GM19023 (cell line): ENCODE data around the gene TDRD3.

Source experiments
- ATAC-seq: cut with Tn5 transposase; IDR thresholded peaks from one replicate; pipeline ENCODE4 v1.9.1; 2021; ENCODE audit warnings: mild to moderate bottlenecking, moderate library complexity; ENCODE audit not compliant: unreplicated experiment

TDRD3 gene

DNA sequence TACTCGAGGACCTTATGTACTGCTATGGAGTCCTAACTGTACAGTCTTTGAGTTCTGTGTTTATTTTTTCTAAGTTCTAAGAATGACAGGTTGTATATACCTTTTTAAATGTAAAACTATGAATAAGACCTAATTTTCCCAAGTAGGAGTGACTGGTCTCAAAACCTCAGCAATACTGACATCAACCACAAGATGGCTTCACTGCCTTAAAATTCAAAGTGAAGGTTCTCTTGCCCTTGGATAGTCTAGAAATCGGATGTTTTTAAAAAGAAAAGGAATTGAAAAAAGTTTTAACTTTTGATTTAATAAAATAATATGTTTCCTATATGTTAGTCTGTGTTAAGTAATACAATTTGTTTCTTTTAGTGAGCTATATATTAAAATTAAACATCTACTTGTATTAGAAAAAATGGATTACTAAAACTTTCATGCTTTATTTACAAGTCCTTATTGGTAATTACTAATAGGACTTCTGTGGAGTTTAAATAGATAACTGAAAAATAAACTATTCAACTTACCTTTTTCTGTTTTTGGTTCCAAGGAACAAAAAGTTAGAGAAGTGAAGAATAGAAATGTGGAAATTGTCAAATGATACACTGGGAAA is 52.0 kb downstream of the TDRD3 start:
- ATAC-seq = no peak

DNA sequence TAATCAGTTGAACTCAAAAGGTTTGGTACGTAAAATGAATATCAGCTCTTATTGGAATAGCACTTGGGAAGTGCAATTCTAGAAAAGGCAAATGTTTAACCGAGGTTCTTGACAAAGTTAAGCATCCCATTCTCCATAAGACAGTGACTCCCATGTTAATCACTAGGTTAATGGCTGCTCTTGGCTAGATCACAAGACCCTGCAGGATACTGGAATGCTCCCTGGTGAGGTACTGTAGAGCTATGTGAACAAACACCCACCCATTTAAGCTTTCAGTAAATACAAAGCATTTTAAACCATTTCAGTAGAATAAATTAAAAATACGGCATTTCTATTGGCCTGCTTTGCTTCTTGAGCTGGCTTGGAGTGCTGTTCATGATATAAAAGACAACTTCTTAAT is 56.5 kb downstream of the TDRD3 start:
- ATAC-seq = no peak

DNA sequence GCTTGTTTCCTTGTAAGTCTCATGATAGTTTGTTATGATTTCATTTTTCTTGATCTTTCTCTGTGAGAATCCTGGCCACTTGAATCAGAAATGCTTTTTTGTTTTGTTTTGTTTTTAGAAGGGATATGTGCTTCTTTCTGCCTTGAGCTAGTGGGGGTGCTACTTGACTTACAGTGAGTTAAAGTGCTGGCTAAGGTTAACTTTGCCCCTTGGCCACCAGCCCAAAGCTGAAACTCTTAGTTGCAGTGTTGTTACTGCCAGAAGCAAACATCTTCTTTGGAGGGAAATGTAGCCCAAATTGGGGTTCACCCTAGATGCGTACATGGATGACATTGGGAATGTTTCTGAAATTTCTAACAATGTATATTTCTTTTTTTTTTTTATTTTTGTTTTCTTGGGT is 57.4 kb downstream of the TDRD3 start:
- ATAC-seq = no peak

DNA sequence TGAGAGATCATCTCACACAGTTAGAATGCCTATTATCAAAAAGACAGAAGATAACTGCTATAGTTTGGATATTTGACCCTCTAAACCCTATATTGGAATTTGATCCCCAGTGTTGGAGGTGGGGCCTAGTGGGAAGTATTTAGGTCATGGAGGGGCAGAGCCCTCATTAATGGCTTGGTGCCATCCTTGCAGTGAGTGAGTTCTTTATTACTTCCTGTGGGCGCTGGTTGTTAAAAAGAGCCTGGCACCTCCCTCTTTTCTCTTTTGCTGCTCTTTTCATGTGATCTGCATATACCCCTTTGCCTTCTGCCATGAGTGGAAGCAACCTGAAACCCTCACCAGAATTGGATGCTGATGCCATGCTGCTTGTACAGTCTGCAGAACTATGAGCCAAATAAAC is 66.8 kb downstream of the TDRD3 start:
- no peak for ATAC-seq

DNA sequence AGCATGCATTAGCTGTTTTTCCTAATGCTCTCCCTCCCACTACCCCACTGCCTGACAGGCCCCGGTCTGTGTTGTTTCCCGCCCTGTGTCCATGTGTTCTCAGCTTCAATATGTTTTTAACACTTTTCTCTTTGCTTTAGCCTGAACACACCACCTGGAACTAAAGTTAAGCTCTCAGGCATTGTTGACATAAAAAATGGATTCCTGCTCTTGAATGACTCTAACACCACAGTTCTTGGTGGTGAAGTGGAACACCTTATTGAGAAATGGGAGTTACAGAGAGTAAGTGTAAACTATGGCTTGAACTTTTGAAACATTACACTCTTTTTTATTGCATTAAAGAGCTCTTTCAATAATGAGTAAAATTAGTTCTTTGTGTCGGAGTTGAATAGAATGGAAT is 70.1 kb downstream of the TDRD3 start:
- ATAC-seq = no peak

DNA sequence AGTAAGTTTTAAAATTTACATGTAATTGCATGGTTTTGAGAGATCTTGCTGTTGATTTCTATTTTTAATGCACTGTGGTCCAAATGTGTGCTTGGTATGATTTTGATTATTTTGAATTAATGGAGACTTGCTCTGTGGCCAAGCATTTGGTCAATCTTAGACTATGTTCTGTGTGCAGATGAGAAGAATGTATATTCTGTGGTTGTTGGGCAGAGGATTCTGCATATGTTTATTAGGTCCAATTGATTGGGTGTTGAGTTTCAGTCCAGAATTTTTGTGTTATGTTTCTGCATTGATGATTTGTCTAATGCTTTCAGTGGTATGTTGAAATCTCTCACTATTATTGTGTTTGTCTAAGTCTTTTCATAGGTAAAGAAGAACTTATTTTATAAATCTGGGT is 82.3 kb downstream of the TDRD3 start:
- ATAC-seq = no peak

DNA sequence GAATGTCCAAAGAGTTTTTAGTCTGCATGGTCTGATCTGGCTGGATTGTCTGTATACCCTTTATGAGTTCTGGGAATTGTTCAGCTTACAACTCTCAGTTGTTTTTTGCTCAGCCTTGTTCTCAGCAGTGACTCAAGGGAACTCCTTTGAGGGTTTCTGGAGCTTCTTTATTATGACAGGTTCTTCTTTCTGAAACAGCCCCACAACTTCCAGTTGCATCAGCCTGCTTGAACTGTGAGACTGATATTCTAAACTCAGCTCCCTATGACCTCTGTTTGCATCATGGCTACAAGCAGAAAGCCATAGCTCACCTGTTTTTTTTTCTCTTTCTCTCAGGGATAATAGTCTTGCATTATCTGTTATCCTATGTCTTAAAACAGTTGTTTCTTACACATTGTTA is 85.0 kb downstream of the TDRD3 start:
- ATAC-seq = no peak

DNA sequence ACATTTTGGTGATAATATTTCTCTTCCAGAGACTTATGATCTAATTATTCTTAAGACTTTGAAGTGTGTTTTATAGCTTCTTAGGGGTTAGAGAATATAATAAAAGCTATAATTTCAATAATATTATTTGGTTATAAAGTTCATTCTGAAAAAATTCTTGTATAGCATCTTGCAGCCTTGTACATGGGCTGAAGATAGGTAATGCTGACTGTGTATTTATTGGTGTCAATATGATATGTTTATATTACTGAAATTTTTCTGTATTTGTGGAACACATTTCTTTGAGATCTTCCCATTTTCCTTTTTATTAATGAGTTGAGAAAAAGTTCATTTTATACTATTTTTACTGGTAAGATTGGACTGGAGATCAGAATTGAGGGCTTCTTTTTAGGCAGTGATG is 87.8 kb downstream of the TDRD3 start:
- ATAC-seq = no peak

DNA sequence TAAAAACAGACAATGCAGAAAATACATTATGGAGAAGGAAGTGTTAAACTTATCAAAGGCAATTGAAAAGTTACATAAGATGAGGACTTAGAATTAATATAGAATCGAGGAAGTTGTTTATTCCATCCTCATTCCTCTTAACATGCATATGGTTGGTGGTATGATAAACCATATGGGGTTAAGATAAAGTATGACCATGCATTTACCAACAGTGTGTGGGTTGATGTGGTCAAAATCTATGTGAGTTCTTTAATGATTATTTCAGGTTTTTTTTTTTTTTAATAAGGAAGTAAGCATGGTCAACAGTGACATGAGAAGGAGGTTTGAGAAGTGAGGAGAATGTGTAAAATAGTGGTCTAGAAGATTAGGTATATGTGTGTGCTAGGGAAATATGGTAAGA is 94.5 kb downstream of the TDRD3 start:
- ATAC-seq = no peak

DNA sequence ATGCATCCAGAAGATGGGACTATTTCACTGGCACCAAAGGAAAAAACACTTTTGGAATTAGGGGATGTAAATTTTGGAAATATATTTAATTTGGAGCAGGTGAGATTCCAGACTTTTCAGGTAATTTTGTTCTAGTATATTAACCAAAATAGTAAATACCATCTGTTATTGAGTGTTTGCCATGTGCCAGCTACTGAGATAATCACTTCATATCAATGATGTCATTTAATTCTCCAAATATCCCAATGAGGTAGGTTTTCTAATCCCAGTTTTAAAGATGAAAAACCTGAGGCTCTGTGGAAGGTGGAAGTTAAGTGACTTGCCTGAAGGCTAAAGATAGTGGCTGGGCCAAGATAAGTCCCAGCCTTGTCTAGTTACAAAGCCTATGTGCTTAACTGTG is 95.2 kb downstream of the TDRD3 start:
- no peak for ATAC-seq

DNA sequence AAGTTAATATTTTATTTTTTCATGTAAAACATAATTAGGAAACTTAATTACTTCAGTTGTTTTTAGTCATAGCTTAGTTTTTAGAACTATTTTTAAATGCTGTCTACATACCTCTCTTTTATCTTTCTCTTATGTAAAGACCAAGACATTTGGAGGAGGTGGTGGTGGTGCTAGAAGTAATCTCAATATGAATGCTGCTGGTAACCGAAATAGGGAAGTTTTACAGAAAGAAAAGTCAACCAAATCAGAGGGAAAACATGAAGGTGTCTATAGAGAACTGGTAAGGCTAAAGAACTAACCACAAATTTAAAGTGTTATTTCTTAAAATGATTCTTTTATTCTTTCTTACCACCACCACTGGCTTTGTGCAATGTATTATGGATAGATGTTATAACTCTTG is 97.3 kb downstream of the TDRD3 start:
- peak; percentile 50 for ATAC-seq

DNA sequence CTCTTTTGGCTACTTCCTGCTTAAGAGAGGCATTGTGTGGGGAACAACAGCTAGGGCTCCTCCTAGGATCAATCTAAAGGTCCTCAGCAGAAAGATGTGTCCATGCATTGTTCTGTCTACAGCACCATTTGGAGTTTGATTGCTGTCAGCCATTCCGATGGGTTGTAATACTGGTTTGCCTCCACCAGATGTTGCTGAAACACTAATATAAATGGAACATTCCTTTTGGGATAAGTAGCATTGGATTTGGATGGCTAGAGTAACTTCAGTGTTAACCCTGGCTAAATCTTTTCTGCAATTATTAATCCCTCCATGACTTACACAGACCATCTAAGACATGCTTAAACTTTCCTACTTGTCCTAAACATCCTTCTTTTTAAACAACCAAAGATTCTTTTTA is 104.2 kb downstream of the TDRD3 start:
- ATAC-seq = no peak

DNA sequence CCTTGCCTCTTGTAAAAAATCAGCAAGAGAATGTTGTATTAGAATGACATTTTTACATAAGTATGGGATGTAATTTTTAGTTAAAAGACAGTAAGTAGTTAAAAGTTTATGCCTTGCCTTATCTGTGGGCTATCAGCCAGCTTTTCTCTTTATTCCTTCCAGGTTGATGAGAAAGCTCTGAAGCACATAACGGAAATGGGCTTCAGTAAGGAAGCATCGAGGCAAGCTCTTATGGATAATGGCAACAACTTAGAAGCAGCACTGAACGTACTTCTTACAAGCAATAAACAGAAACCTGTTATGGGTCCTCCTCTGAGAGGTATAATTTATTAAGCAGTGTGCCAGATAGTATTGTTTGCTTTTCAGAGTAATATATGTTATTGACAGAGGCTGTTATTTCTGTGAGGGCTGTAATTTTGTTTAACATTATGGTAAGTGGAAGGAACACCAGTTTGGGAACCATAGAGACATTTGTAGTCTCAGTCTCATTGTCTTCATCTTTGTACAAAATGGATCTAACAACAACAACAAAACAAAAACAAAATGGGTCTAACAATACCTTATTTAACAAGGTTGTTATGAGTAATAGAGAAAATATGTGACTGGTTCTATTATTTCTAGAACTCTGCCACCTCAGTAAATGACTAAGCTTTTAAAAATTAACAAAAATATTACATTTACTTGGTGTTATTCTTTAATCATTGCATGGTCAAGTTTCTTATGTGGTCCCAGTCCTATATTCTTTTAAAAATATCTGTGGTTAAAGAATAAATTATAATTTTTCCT is 112.8 kb downstream of the TDRD3 start:
- no peak for ATAC-seq

DNA sequence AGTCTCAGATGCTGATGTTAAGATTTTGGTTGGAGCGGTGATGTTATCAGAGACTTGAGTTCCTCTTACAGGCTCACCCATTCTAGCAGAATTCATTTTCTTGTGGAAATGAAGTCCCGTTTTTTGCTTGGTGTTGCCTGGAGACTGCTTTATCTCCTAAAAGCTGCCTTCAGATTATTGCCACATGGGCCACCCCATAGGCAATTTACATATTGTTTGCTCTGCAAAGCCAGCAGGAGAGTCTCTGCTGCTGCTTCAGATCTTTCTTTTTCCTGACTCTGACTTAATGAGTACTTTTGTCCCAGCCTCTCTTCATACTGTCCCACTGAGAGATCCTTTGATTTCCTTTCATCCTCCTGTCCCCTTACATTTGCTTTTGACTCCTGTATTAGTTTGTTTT is 114.6 kb downstream of the TDRD3 start:
- ATAC-seq = no peak

DNA sequence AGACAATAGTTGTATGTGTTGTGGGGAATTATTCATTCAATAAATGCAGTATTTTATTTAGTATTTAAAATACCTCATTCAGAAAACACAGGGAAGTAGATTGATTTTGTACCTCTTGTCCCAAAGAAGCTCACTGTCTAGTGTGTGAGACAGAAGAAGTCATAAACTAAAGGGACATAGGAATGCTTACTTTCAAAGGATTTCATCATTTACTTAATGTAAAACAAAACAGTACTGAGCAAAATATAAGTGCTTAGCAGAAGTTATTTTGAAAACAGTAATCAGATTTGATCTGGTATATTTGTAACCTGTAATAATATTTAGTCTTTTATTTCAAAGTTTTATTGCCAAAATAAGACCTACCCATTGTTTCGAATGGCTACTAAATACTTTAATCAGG is 117.9 kb downstream of the TDRD3 start:
- no peak for ATAC-seq

DNA sequence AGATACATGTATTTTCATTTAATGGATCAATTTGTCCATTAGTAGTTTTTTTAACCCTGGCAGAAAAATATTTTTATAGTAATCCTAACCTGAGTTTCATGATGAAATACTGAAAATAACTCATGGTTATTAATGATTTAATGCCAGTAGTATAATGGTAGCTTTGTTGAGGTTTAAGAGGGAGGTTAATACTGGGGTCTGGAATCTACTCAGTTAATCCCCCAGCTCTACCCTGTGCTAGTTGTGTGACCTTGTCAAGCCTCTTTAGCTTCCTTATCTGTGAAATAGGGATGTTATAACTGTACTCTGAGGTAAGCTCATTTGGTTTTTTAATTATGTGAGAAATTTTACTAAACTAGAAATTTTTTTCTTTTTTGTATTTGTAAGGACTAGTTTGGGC is 122.5 kb downstream of the TDRD3 start:
- no peak for ATAC-seq

DNA sequence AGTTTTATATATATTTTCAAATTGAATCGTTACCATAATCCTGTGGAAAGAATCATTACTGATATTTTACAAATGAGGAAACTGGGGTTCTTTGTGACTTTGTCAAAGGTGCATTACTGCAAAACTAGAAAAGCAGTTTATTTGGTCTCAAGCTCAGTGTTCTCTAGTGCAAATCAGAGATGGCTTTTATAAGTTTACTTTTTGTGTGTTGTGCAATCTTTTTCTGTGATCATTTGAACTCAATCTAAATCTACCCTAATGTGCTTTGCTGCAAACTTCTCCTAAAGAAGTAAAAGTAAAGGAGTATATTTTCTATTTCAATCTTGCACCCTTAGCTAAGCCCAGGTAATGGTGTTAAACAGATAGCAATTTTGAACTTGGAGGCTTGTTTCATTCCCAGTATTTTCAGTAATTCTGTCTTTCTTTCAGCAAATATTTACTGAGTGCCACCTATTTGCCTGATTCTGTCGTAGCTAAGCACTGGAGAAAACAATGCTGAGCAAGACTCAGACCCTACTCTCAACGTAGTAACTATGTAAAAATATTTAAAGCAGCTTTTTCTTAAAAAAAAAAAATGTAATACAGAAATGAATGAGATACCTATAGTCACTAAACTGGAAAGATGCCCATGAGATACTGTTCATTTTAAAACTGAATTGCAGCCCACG is 124.0 kb downstream of the TDRD3 start:
- no peak for ATAC-seq

DNA sequence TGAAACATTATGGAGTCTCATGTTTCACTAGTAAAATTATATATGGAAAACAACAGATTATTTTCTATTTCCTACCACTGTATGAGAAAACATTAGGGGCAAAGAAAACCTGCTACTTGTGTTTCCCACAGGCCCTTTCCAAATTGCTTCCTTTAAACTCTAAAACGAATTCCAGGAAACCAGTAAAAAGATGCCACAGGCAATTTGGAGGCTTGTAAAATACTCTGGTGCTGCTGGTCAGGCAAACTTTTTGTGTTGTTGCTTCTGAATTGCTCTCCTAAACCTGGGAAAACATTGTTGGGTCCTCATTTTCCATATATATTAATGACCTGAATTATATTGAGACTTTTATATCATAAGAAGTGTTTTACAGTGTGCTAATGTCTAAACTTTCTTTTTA is 141.5 kb downstream of the TDRD3 start:
- ATAC-seq = no peak

DNA sequence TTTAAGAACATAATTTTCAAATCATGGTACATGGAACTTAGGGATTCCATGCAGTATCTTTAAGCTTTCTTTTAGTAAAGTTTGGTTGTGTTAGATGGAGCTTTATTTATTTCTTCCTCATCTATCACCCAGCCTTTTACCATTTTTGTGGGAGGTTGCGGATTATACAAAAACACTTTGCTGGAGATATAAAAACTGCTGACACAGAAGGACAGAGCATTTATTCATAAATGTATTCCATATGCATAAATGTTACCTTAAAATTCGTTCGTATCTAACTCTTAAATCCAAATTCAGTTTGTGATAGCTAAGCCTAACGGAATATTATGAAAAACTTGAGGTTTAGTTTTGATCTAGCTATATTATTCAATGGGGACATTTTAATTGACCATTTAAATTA is 143.3 kb downstream of the TDRD3 start:
- ATAC-seq = no peak

DNA sequence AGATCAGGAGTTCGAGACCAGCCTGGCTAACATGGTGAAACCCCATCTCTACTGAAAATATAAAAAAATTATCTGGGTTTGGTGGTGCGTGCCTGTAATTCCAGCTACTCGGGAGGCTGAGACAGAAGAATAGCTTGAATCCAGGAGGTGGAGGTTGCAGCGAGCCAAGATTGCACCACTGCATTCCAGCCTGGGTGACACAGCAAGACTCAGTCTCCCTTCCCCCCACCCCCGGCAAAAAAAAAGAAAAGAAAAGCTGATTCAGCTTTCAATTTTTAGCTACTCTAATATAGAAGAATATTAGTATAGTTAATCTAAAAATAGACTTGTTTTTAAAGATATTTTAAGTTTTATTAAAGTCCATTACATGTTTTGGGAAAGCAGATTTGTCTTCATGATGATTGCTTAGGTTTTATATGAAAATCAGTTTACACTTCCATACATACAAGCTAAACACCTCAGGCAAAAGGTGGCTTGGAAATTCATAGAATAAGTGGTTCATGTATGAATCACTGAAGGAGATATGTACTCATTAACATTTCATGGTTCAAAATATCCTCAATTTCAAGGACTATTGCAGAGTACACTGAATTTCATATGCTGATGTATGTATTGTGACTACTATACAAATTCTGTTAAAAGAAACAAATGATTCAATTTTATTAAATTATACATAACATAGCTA is 165.2 kb downstream of the TDRD3 start:
- no peak for ATAC-seq

DNA sequence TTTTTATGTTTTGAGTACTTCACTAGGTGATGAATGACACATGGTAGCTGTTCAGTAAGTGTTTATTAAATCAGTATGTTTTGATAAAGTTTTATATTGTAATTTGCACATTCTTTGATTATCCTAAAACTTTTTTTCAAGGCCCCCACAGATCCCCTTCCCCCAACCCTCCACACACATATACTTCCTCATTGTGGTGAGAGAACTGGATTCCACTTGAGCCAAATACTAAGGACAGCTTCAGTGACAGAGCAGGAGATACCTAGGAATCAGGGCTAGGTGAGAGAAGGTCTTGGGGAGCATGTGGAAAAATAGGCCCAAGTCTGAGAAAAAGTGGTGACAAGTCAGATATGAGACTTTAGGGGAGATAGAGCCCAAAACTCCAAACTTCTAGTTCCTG is 174.6 kb downstream of the TDRD3 start:
- no peak for ATAC-seq
